PC-3 (cell line): ENCODE measurements around the gene RAB3GAP2. TPM values are rescaled to one million over a fixed set of nuclear protein-coding genes. Genes with fewer than 3 reads are reported as not detected.

Experiments
- ATAC-seq: fragments of 200-7000 bp; cut with Tn5 transposase; 2 replicates; pipeline ENCODE4 v1.9.1; 2020; ENCODE audit warnings: mild to moderate bottlenecking, moderate library complexity
- BruUV-seq: library from RNA; stranded (reverse); fragments of 400-500 nt; replicated peaks from 2 replicates; lab custom pipeline; 2021; lab: Mats Ljungman, UMichigan
- CTCF ChIA-PET: fragments of 300-600 bp; sonication (Branson Sonifier 250); formaldehyde crosslinking; loops from one replicate; lab custom pipeline; 2022; ENCODE audit warnings: antibody characterized with exemption; lab: Charles Lee
- POLR2A ChIA-PET: fragments of 300-600 bp; sonication (Branson Sonifier 250); formaldehyde crosslinking; loops from one replicate; lab custom pipeline; 2022; ENCODE audit warnings: antibody characterized with exemption; ENCODE audit not compliant: unreplicated experiment; lab: Charles Lee
- DNase-seq: peaks from one replicate; pipeline ENCODE4 v3.0.0-alpha.2; 2015
- H2AFZ ChIP-seq: fragments of 300-600 bp; sonication (generic); 2 replicates; pipeline ENCODE4 v1.6.0; 2016; ENCODE audit warnings: antibody characterized with exemption, low read length
- H3F3A ChIP-seq: fragments of 300-600 bp; sonication (generic); one replicate; pipeline ENCODE4 v1.6.0; 2017; ENCODE audit warnings: antibody characterized with exemption, low read length, control low read depth, mild to moderate bottlenecking; ENCODE audit not compliant: unreplicated experiment
- H3K27ac ChIP-seq: fragments of 300-600 bp; sonication (generic); 2 replicates; pipeline ENCODE4 v1.5.1; 2016; ENCODE audit warnings: mild to moderate bottlenecking, low read length
- H3K27me3 ChIP-seq: fragments of 300-600 bp; sonication (generic); 2 replicates; pipeline ENCODE4 v1.6.1; 2016; ENCODE audit warnings: low read length, mixed read lengths
- H3K36me3 ChIP-seq: fragments of 300-600 bp; sonication (generic); 2 replicates; pipeline ENCODE4 v1.6.1; 2016; ENCODE audit warnings: low read depth, mixed run types, low read length, mixed read lengths
- H3K4me1 ChIP-seq: fragments of 300-600 bp; sonication (generic); 2 replicates; pipeline ENCODE4 v1.5.1; 2016; ENCODE audit warnings: low read length; ENCODE audit not compliant: insufficient read depth
- H3K4me2 ChIP-seq: fragments of 300-600 bp; sonication (generic); 2 replicates; pipeline ENCODE4 v1.6.0; 2016; ENCODE audit warnings: low read length
- H3K4me3 ChIP-seq: fragments of 300-600 bp; sonication (generic); 2 replicates; pipeline ENCODE4 v1.5.1; 2016; ENCODE audit warnings: mild to moderate bottlenecking, low read length, mixed read lengths
- H3K79me2 ChIP-seq: fragments of 300-600 bp; sonication (generic); 2 replicates; pipeline ENCODE4 v1.6.1; 2017; ENCODE audit warnings: low read length, mixed read lengths
- H3K9ac ChIP-seq: fragments of 300-600 bp; sonication (generic); 2 replicates; pipeline ENCODE4 v1.6.0; 2016; ENCODE audit warnings: mild to moderate bottlenecking, low read length
- H3K9me2 ChIP-seq: fragments of 300-600 bp; sonication (generic); replicated peaks from 2 replicates; pipeline ENCODE4 v1.6.1; 2016; ENCODE audit warnings: mixed run types, low read length, mixed read lengths
- H3K9me3 ChIP-seq: fragments of 300-600 bp; sonication (generic); 2 replicates; pipeline ENCODE4 v1.6.1; 2016; ENCODE audit warnings: low read length, mixed read lengths
- H4K20me1 ChIP-seq: fragments of 300-600 bp; sonication (generic); 2 replicates; pipeline ENCODE4 v1.6.1; 2016; ENCODE audit warnings: low read length, mixed read lengths
- CTCF ChIP-seq: fragments of 300-600 bp; sonication (generic); conservative IDR thresholded peaks from 2 replicates; pipeline ENCODE4 v1.5.1; 2017; ENCODE audit warnings: antibody characterized with exemption, low read depth, mild to moderate bottlenecking, low read length
- EZH2 ChIP-seq: fragments of 300-600 bp; sonication (generic); IDR thresholded peaks from one replicate; pipeline ENCODE4 v1.6.1; 2017; ENCODE audit warnings: antibody characterized with exemption, mild to moderate bottlenecking, low read length; ENCODE audit not compliant: unreplicated experiment
- EZH2phosphoT487 ChIP-seq: fragments of 300-600 bp; sonication (generic); IDR thresholded peaks from 2 replicates; pipeline ENCODE4 v1.6.1; 2018; ENCODE audit warnings: mild to moderate bottlenecking, antibody characterized with exemption, low read length, borderline replicate concordance
- intact Hi-C: fragments of 100-400 bp; cut with micrococcal nuclease; formaldehyde crosslinking; loops from 2 replicates; pipeline ENCODE4 v1.9.0; 2023
- total RNA-seq: library from RNA; depleted of rRNA; stranded (reverse); fragments of >200 nt; gene quantifications from 2 replicates; pipeline ENCODE4 v1.2.3, GENCODE V29; 2014

Gene RAB3GAP2
- total RNA-seq, 1 experiment from 2014 or later, result 16.7 TPM

GRCh38 chr1:220124542-220124941, 147.7 kb downstream of the RAB3GAP2 start:
- BruUV-seq, result no TSS peak

GRCh38 chr1:220123889-220124288, 148.4 kb downstream of the RAB3GAP2 start:
- BruUV-seq, result no TSS peak
- peak; percentile 27 for DNase-seq
- H3K9me3 ChIP-seq, result no peaks in the 10 kb centered on the region
- TF ChIP-seq CTCF (peak; percentile 59), EZH2phosphoT487 (no peak)
- H3K79me2 ChIP-seq, result no peaks in the 10 kb centered on the region
- intact Hi-C loops, result no loop called here
- H3K9ac ChIP-seq, result no peak overlapping the region
- H3K4me1 ChIP-seq, result no peaks in the 10 kb centered on the region
- no peaks in the 10 kb centered on the region for H4K20me1 ChIP-seq
- no peak overlapping the region for H3K4me2 ChIP-seq
- no peaks in the 10 kb centered on the region for H3F3A ChIP-seq
- no peaks in the 10 kb centered on the region for H3K9me2 ChIP-seq
- POLR2A ChIA-PET, result no interaction called here
- ATAC-seq, result 0 out of 2 replicates have a peak, but pooled peaks have one; percentile 35
- CTCF ChIA-PET, result interaction anchor here (0.5 to 0.7 kb wide), 2 partner anchors 135 to 468 kb away, joined by 3 to 4 read pairs; no protein-coding TSS in a partner anchor
- H2AFZ ChIP-seq, result no peak overlapping the region
- no peak overlapping the region for H3K27ac ChIP-seq
- H3K27me3 ChIP-seq, result no peaks in the 10 kb centered on the region
- H3K4me3 ChIP-seq, result no peak overlapping the region
- H3K36me3 ChIP-seq, result peaks cover 19% of the 10 kb centered on the region

More at GRCh38 chr1:220124542-220124941, 147.7 kb downstream of the RAB3GAP2 start:
- Histone ChIP-seq H3K27me3 (no peaks in the 10 kb centered on the region), H4K20me1 (no peaks in the 10 kb centered on the region), H3K27ac (no peak overlapping the region), H3K9me2 (no peaks in the 10 kb centered on the region), H3K4me2 (no peak overlapping the region), H3K4me3 (no peak overlapping the region), H3K9ac (no peak overlapping the region), H3K36me3 (peaks cover 23% of the 10 kb centered on the region), H3K79me2 (no peaks in the 10 kb centered on the region), H3F3A (no peaks in the 10 kb centered on the region), H3K9me3 (no peaks in the 10 kb centered on the region), H3K4me1 (no peaks in the 10 kb centered on the region), H2AFZ (no peak overlapping the region)
- no peak for TF ChIP-seq CTCF
- TF ChIP-seq EZH2, result no peak
- TF ChIP-seq EZH2phosphoT487, result no peak
- POLR2A ChIA-PET, result no interaction called here
- CTCF ChIA-PET, result interaction anchor here (0.5 to 0.7 kb wide), 2 partner anchors 136 to 467 kb away, joined by 3 to 4 read pairs; no protein-coding TSS in a partner anchor
- DNase-seq (no peak), ATAC-seq (no peak)
- intact Hi-C loops, result no loop called here

- no TSS peak for BruUV-seq
- ChIA-PET CTCF (no interaction called here), POLR2A (no interaction called here)
- intact Hi-C loops, result no loop called here
- no peak overlapping the region for H2AFZ ChIP-seq
- H3K9ac ChIP-seq, result no peak overlapping the region
- TF ChIP-seq CTCF, result no peak
- TF ChIP-seq EZH2, result no peak
- TF ChIP-seq EZH2phosphoT487, result no peak
- no peak overlapping the region for H3K4me3 ChIP-seq
- H3K27ac ChIP-seq, result no peak overlapping the region
- H3K36me3 ChIP-seq, result peaks cover 13% of the 10 kb centered on the region; the same call in 1 of the 2 replicates
- ATAC-seq, result no peak
- no peak overlapping the region for H3K4me2 ChIP-seq
- no peaks in the 10 kb centered on the region for H4K20me1 ChIP-seq
- H3K4me1 ChIP-seq, result no peaks in the 10 kb centered on the region
- no peaks in the 10 kb centered on the region for H3F3A ChIP-seq
- no peaks in the 10 kb centered on the region for H3K9me3 ChIP-seq
- no peaks in the 10 kb centered on the region for H3K79me2 ChIP-seq
- no peak for DNase-seq
- no peaks in the 10 kb centered on the region for H3K27me3 ChIP-seq
- no peaks in the 10 kb centered on the region for H3K9me2 ChIP-seq
Observed at GRCh38 chr1:220123066-220123465, 149.2 kb downstream of the RAB3GAP2 start.
